Skeletal muscle tissue (tissue), 4 donors: ENCODE measurements around the gene FAM76B. TPM values are rescaled to one million over a fixed set of nuclear protein-coding genes. Genes with fewer than 3 reads are reported as not detected.
"Not testable (repeated sequence)": the region's sequence is repeated elsewhere in the genome, so short reads cannot be mapped to it uniquely, and the experiment has no call there.

ENCODE experiments used
- H3K27ac ChIP-seq: one replicate; pipeline ENCODE4 v1.7.0; 2013; ENCODE audit warnings: mild to moderate bottlenecking, low read depth, low read length, inconsistent platforms
- H3K27me3 ChIP-seq, 3 donors: one replicate each; pipeline ENCODE4 v1.7.0; 2013; ENCODE audit warnings: low read length in 3 of 3; ENCODE audit not compliant: control insufficient read depth in 3 of 3, insufficient read depth in 3 of 3
- H3K36me3 ChIP-seq, 3 donors: one replicate each; pipeline ENCODE4 v1.7.0; 2013; ENCODE audit warnings: low read length in 3 of 3; ENCODE audit not compliant: control insufficient read depth in 3 of 3, insufficient read depth in 3 of 3
- H3K4me1 ChIP-seq, 3 donors: one replicate each; pipeline ENCODE4 v1.7.0; 2013; ENCODE audit warnings: low read length in 3 of 3, mild to moderate bottlenecking in 3 of 3; ENCODE audit not compliant: control insufficient read depth in 3 of 3, insufficient read depth in 3 of 3
- H3K4me3 ChIP-seq, 3 donors: one replicate each; pipeline ENCODE4 v1.7.0; 2013; ENCODE audit warnings: low read length in 3 of 3
- H3K9ac ChIP-seq, 3 donors: one replicate each; pipeline ENCODE4 v1.7.0; 2013; ENCODE audit warnings: low read length in 3 of 3, mild to moderate bottlenecking in 3 of 3, moderate library complexity in 2 of 3, low read depth in 1 of 3
- H3K9me3 ChIP-seq, 3 donors: one replicate each; pipeline ENCODE4 v1.7.0; 2013; ENCODE audit warnings: low read length in 3 of 3; ENCODE audit not compliant: control insufficient read depth in 3 of 3
- total RNA-seq: library from RNA; depleted of rRNA; stranded (reverse); fragments of >200 nt; gene quantifications from one replicate; pipeline ENCODE4 v1.2.3, GENCODE V29; 2014
- donor health status: Osteomylitis.

Gene FAM76B
- total RNA-seq, 1 donor from 2014 or later: 12.0 TPM

DNA sequence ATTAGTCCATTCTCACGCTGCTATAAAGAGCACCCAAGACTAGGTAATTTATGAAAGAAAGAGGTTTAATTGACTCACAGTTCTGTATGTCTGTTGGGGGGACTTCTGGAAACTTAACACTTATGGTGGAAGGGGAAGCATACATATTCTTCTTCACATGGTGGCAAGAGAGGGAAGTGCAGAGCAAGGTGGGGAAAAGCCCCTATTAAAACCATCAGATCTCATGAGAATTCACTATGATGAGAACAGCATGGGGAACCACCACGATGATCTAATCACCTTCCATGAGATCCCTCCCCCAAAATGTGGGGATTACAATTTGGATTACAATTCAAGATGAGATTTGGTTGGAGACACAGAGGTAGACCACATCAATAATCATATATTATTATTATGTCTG is 26.5 kb upstream of the FAM76B start:
- no peaks in the 10 kb centered on the region for H3K4me1 ChIP-seq
- peaks cover 0 to 11% (median 8%) of the 10 kb centered on the region in 3 donors for H3K36me3 ChIP-seq
- no peak overlapping the region for H3K27ac ChIP-seq
- H3K9ac ChIP-seq: no peak overlapping the region
- no peaks in the 10 kb centered on the region for H3K27me3 ChIP-seq
- H3K4me3 ChIP-seq: no peak overlapping the region
- no peaks in the 10 kb centered on the region for H3K9me3 ChIP-seq

GRCh38 chr11:95811052-95811451 is 21.5 kb upstream of the FAM76B start:
- H3K36me3 ChIP-seq, H3K4me1 ChIP-seq, H3K9ac ChIP-seq, H3K9me3 ChIP-seq, H3K27ac ChIP-seq, H3K27me3 ChIP-seq, H3K4me3 ChIP-seq: not testable (repeated sequence)

DNA sequence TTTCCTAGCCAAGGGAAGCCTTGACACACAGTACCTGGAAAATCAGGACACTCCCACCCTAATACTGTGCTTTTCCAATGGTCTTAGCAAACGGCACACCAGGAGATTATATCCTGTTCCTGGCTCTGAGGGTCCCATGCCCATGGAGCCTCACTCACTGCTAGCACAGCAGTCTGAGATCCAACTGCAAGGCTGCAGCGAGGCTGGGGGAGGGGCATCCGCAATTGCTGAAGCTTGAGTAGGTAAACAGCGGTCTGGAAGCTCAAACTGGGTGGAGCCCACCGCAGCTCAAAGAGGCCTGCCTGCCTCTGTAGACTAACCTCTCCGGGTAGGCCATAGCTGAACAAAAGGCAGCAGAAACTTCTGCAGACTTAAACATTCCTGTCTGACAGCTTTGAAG is 16.9 kb upstream of the FAM76B start:
- H3K9ac ChIP-seq, H3K4me3 ChIP-seq, H3K9me3 ChIP-seq, H3K27me3 ChIP-seq, H3K4me1 ChIP-seq, H3K36me3 ChIP-seq, H3K27ac ChIP-seq: not testable (repeated sequence)

- peaks cover 0 to 8% (median 0%) of the 10 kb centered on the region in 3 donors for H3K36me3 ChIP-seq
- no peaks in the 10 kb centered on the region for H3K4me1 ChIP-seq
- H3K9me3 ChIP-seq: no peaks in the 10 kb centered on the region
Observed at GRCh38 chr11:95805869-95806268, 16.3 kb upstream of the FAM76B start.

DNA sequence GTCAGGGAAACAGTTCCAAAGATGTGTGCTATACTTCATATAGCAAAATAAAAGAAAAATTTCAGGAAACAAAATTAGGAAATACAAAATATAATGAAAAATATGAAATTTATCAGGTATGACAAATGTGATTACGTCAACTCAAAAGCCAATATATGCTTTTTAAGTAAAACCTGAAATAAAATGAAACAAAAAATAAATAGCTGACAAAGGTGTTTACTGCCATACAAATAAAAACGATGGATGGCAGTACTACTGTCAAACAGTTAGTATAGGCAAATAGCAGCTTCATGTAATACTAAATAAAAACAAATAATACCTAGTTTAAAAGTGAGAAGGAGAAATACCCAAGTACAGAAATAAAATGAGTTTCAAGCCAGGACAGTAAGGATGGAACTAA is 14.4 kb upstream of the FAM76B start:
- peaks cover 0 to 13% (median 6%) of the 10 kb centered on the region in 3 donors for H3K36me3 ChIP-seq
- H3K27ac ChIP-seq: no peak overlapping the region
- H3K4me1 ChIP-seq: no peaks in the 10 kb centered on the region

More at GRCh38 chr11:95805869-95806268, 16.3 kb upstream of the FAM76B start:
- H3K4me3 ChIP-seq: no peak overlapping the region
- no peak overlapping the region for H3K9ac ChIP-seq
- no peak overlapping the region for H3K27ac ChIP-seq
- no peaks in the 10 kb centered on the region for H3K27me3 ChIP-seq

DNA sequence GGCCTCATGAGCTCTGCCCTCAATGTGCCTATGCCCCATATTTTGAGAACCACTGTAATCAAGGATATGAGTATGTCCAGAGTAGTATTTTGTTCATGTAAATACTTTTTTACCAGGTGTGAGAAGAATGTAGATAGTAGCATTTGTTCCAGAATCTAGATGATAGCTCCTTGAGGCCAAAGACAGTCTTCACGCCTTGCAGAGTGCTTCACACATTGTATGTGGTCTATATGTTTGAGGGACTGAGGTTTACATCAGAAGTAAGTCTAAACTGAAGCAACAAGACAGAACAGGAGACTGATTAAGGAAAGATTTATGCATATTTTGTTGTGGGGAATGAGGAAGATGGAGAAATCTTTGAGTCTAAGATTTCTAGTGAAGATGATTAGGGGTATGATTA is 13.2 kb upstream of the FAM76B start:
- Histone ChIP-seq H3K27ac (no peak overlapping the region), H3K4me1 (no peaks in the 10 kb centered on the region), H3K27me3 (no peaks in the 10 kb centered on the region), H3K4me3 (no peak overlapping the region), H3K36me3 (peaks cover 0 to 13% (median 6%) of the 10 kb centered on the region in 3 donors), H3K9me3 (no peaks in the 10 kb centered on the region), H3K9ac (no peak overlapping the region)

More for the DNA sequence above, 14.4 kb upstream of the FAM76B start:
- Histone ChIP-seq H3K4me3 (no peak overlapping the region), H3K27me3 (no peaks in the 10 kb centered on the region), H3K9ac (no peak overlapping the region), H3K9me3 (no peaks in the 10 kb centered on the region)

DNA sequence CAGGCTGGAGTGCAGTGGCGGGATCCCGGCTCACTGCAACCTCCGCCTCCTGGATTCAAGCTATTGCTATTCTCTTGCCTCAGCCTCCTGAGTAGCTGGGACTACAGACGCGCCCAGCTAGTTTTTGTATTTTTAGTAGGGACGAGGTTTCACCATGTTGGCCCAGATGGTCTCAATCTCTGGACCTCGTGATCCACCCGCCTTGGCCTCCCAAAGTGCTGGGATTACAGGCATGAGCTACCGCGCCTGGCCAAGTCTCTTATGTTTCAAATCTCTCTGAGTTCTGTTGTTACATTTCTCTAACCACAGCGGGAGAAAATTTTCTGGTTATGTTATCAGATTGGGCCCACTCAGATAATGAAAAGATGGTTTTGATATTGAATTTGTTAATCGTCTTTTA is 10.9 kb upstream of the FAM76B start:
- H3K36me3 ChIP-seq: peaks cover 0 to 8% (median 6%) of the 10 kb centered on the region in 3 donors
- no peaks in the 10 kb centered on the region for H3K9me3 ChIP-seq
- no peak overlapping the region for H3K4me3 ChIP-seq
- H3K27ac ChIP-seq: no peak overlapping the region
- H3K27me3 ChIP-seq: no peaks in the 10 kb centered on the region
- no peak overlapping the region for H3K9ac ChIP-seq
- H3K4me1 ChIP-seq: no peaks in the 10 kb centered on the region

- no peaks in the 10 kb centered on the region for H3K27me3 ChIP-seq
- H3K9ac ChIP-seq: no peak overlapping the region
- H3K36me3 ChIP-seq: peaks cover 0 to 8% (median 6%) of the 10 kb centered on the region in 3 donors
- no peak overlapping the region for H3K27ac ChIP-seq
- H3K9me3 ChIP-seq: no peaks in the 10 kb centered on the region
- no peaks in the 10 kb centered on the region for H3K4me1 ChIP-seq
- no peak overlapping the region for H3K4me3 ChIP-seq
Observed at GRCh38 chr11:95799546-95799945, 10.0 kb upstream of the FAM76B start.

GRCh38 chr11:95796501-95796900 is 6.9 kb upstream of the FAM76B start:
- Histone ChIP-seq H3K27me3 (no peaks in the 10 kb centered on the region), H3K36me3 (peaks cover 0 to 6% (median 5%) of the 10 kb centered on the region in 3 donors), H3K9ac (no peak overlapping the region), H3K9me3 (no peaks in the 10 kb centered on the region), H3K4me1 (peaks cover under 1 to 5% (median 3%) of the 10 kb centered on the region in 3 donors), H3K4me3 (no peak overlapping the region), H3K27ac (no peak overlapping the region)

- Histone ChIP-seq H3K9ac (no peak overlapping the region), H3K9me3 (no peaks in the 10 kb centered on the region), H3K4me1 (peaks cover 6 to 11% (median 9%) of the 10 kb centered on the region in 3 donors), H3K27ac (no peak overlapping the region), H3K27me3 (no peaks in the 10 kb centered on the region), H3K36me3 (peaks cover 0 to 6% (median 5%) of the 10 kb centered on the region in 3 donors), H3K4me3 (no peak overlapping the region)
Observed at GRCh38 chr11:95795627-95796295, 6.2 kb upstream of the FAM76B start.
